Vagina (tissue), 2 donors: ENCODE data around the gene EMX1.

ENCODE experiments used
- CTCF ChIP-seq, 3 experiments: fragments of 450-650 bp in 2 of 3; fragments of 200-600 bp in 1 of 3; sonication (generic) in 1 of 3; IDR thresholded peaks; one replicate each; pipeline ENCODE4 v1.5.1; 2017 to 2019; ENCODE audit warnings: antibody characterized with exemption in 3 of 3, mild to moderate bottlenecking in 2 of 3, moderate library complexity in 2 of 3
- POLR2A ChIP-seq, 2 donors: fragments of 450-650 bp; IDR thresholded peaks; one replicate each; pipeline ENCODE4 v1.6.1; 2017; ENCODE audit warnings: antibody characterized with exemption in 2 of 2, mild to moderate bottlenecking in 2 of 2, moderate library complexity in 2 of 2
- POLR2AphosphoS5 ChIP-seq, 2 donors: sonication (generic); formaldehyde crosslinking; IDR thresholded peaks; one replicate each; pipeline ENCODE4 v1.9.0; 2017; ENCODE audit warnings: antibody characterized with exemption in 2 of 2, mild to moderate bottlenecking in 2 of 2, low read depth in 1 of 2; ENCODE audit not compliant: insufficient read depth in 1 of 2

GRCh38 chr2:72934683-72935610, 17.6 kb downstream of the EMX1 start:
- TF ChIP-seq POLR2A (IDR thresholded peaks at IDR 0.05) (no peak), CTCF (IDR thresholded peaks at IDR 0.05) (no peak), POLR2AphosphoS5 (IDR thresholded peaks at IDR 0.05; ENCODE audit: insufficient read depth in 1 of 2, low read depth in 1 of 2) (no peak)
